HG03575 (cell line): Measurements from ENCODE around the gene SLC25A39.
"Not testable (repeated sequence)": the region's sequence is repeated elsewhere in the genome, so short reads cannot be mapped to it uniquely, and the experiment has no call there.

ENCODE experiments used
- ATAC-seq: cut with Tn5 transposase; IDR thresholded peaks from one replicate; pipeline ENCODE4 v1.9.1; 2021; ENCODE audit not compliant: unreplicated experiment, insufficient number of reproducible peaks, low FRiP score; ENCODE audit errors: extremely low read depth

SLC25A39 gene

GRCh38 chr17:44324571-44325275 lies at the start of gene SLC25A39:
SLC25A39 (minus strand) TSS chr17:44324823; CDS start chr17:44323562, 1,261 bp downstream.
- peak; percentile 27 for ATAC-seq

- ATAC-seq: no peak
These were observed 47.4 kb upstream of the SLC25A39 start for GRCh38 chr17:44372036-44372435.

- not testable (repeated sequence) for ATAC-seq
These were observed 44.9 kb upstream of the SLC25A39 start for GRCh38 chr17:44369414-44370023.

GRCh38 chr17:44368391-44369243 lies 44.0 kb upstream of the SLC25A39 start:
- not testable (repeated sequence) for ATAC-seq

- no peak for ATAC-seq
These were observed 42.8 kb upstream of the SLC25A39 start for GRCh38 chr17:44367231-44367979.

- not testable (repeated sequence) for ATAC-seq
These were observed 40.4 kb upstream of the SLC25A39 start for GRCh38 chr17:44365051-44365450.

GRCh38 chr17:44363613-44364159 lies 39.1 kb upstream of the SLC25A39 start, which contains the start of gene FAM171A2:
FAM171A2 (minus strand) TSS chr17:44363853; CDS start chr17:44363714, 139 bp downstream.
- no peak for ATAC-seq

GRCh38 chr17:44362949-44363612 lies 38.5 kb upstream of the SLC25A39 start:
- no peak for ATAC-seq

- ATAC-seq: no peak
These were observed 37.9 kb upstream of the SLC25A39 start for GRCh38 chr17:44362459-44362948.

- ATAC-seq: no peak
These were observed 37.0 kb upstream of the SLC25A39 start for GRCh38 chr17:44361292-44362260.

- no peak for ATAC-seq
These were observed 36.2 kb upstream of the SLC25A39 start for GRCh38 chr17:44360826-44361225.

- no peak for ATAC-seq
These were observed 35.5 kb upstream of the SLC25A39 start for GRCh38 chr17:44360144-44360533.

- ATAC-seq: no peak
These were observed 35.0 kb upstream of the SLC25A39 start for GRCh38 chr17:44359458-44360143.

GRCh38 chr17:44359006-44359405 lies 34.4 kb upstream of the SLC25A39 start:
- ATAC-seq: no peak

- no peak for ATAC-seq
These were observed 33.4 kb upstream of the SLC25A39 start for GRCh38 chr17:44358066-44358465.

- no peak for ATAC-seq
These were observed 31.6 kb upstream of the SLC25A39 start for GRCh38 chr17:44356241-44356640.
